ENCODE measurements around the gene ADGRG4. TPM values are rescaled to one million over a fixed set of nuclear protein-coding genes. Genes with fewer than 3 reads are reported as not detected.

ADGRG4 gene
- polyA plus RNA-seq, 3 donors, result not detected

GRCh38 chrX:136291824-136292223, 8.9 kb upstream of the ADGRG4 start:
- no peak for DNase-seq (ENCODE audit: low read depth in 3 of 3, low spot score in 2 of 3)

GRCh38 chrX:136292656-136293055, 8.1 kb upstream of the ADGRG4 start:
- DNase-seq (ENCODE audit: low read depth in 3 of 3, low spot score in 2 of 3), result no peak

- DNase-seq (ENCODE audit: low read depth in 3 of 3, low spot score in 2 of 3), result no peak
Measured at GRCh38 chrX:136295380-136295779, 5.4 kb upstream of the ADGRG4 start.

GRCh38 chrX:136303041-136303440, 2.3 kb downstream of the ADGRG4 start:
- no peak for DNase-seq (ENCODE audit: low read depth in 3 of 3, low spot score in 2 of 3)

GRCh38 chrX:136304493-136304892, 3.7 kb downstream of the ADGRG4 start:
- DNase-seq (ENCODE audit: low read depth in 3 of 3, low spot score in 2 of 3), result no peak

- no peak for DNase-seq (ENCODE audit: low read depth in 3 of 3, low spot score in 2 of 3)
Measured at GRCh38 chrX:136306182-136306581, 5.4 kb downstream of the ADGRG4 start.

GRCh38 chrX:136307471-136307870, 6.7 kb downstream of the ADGRG4 start:
- DNase-seq (ENCODE audit: low read depth in 3 of 3, low spot score in 2 of 3), result no peak

- no peak for DNase-seq (ENCODE audit: low read depth in 3 of 3, low spot score in 2 of 3)
Measured at GRCh38 chrX:136310411-136310810, 9.6 kb downstream of the ADGRG4 start.

- no peak for DNase-seq (ENCODE audit: low read depth in 3 of 3, low spot score in 2 of 3)
Measured at GRCh38 chrX:136318156-136318555, 17.4 kb downstream of the ADGRG4 start.

- DNase-seq (ENCODE audit: low read depth in 3 of 3, low spot score in 2 of 3), result no peak
Measured at GRCh38 chrX:136318895-136319597, 18.3 kb downstream of the ADGRG4 start.

GRCh38 chrX:136319600-136319999, 18.8 kb downstream of the ADGRG4 start:
- no peak for DNase-seq (ENCODE audit: low read depth in 3 of 3, low spot score in 2 of 3)

- DNase-seq (ENCODE audit: low read depth in 3 of 3, low spot score in 2 of 3), result no peak
Measured at GRCh38 chrX:136321532-136321931, 20.8 kb downstream of the ADGRG4 start.

- no peak for DNase-seq (ENCODE audit: low read depth in 3 of 3, low spot score in 2 of 3)
Measured at GRCh38 chrX:136322064-136322463, 21.3 kb downstream of the ADGRG4 start.

- DNase-seq (ENCODE audit: low read depth in 3 of 3, low spot score in 2 of 3), result no peak
Measured at GRCh38 chrX:136325377-136325776, 24.6 kb downstream of the ADGRG4 start.

GRCh38 chrX:136328933-136329332, 28.2 kb downstream of the ADGRG4 start:
- DNase-seq (ENCODE audit: low read depth in 3 of 3, low spot score in 2 of 3), result no peak

GRCh38 chrX:136336623-136337022, 35.9 kb downstream of the ADGRG4 start:
- DNase-seq (ENCODE audit: low read depth in 3 of 3, low spot score in 2 of 3), result no peak

- DNase-seq (ENCODE audit: low read depth in 3 of 3, low spot score in 2 of 3), result no peak
Measured at GRCh38 chrX:136339702-136340101, 38.9 kb downstream of the ADGRG4 start.

GRCh38 chrX:136344320-136344719, 43.6 kb downstream of the ADGRG4 start:
- no peak for DNase-seq (ENCODE audit: low read depth in 3 of 3, low spot score in 2 of 3)

GRCh38 chrX:136346506-136346905, 45.7 kb downstream of the ADGRG4 start:
- no peak for DNase-seq (ENCODE audit: low read depth in 3 of 3, low spot score in 2 of 3)

GRCh38 chrX:136347706-136348105, 46.9 kb downstream of the ADGRG4 start:
- no peak for DNase-seq (ENCODE audit: low read depth in 3 of 3, low spot score in 2 of 3)

GRCh38 chrX:136353526-136354093, 52.8 kb downstream of the ADGRG4 start:
- no peak for DNase-seq (ENCODE audit: low read depth in 3 of 3, low spot score in 2 of 3)

- no peak for DNase-seq (ENCODE audit: low read depth in 3 of 3, low spot score in 2 of 3)
Measured at GRCh38 chrX:136354201-136354600, 53.4 kb downstream of the ADGRG4 start.

GRCh38 chrX:136369377-136369776, 68.6 kb downstream of the ADGRG4 start:
- no peak for DNase-seq (ENCODE audit: low read depth in 3 of 3, low spot score in 2 of 3)
